ENCODE results near the gene NCKAP5. TPM values are rescaled to one million over a fixed set of nuclear protein-coding genes. Genes with fewer than 3 reads are reported as not detected.

NCKAP5 gene
- total and polyA plus RNA-seq, 9 donors, result 0.80 to 2.7 (median 2.2) TPM

DNA sequence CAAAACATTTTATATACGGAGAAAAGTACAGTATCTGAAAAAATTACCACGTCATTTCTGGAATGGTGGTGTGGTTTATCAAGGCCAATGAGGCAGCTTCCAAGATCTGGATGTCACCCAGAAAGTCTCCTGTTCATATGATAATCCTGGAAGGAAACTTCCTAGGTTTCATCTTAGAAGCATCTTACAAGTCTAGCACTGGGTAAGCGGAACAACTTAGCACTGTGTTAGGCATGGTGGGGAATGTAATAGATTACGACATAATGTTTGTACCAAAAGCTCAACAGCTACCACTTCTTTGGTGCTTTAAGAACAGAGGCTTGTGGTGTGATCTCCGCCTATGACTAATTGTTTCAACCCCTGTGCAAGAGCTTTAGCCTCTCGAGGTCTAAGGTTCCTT is 835.2 kb downstream of the NCKAP5 start:
- Histone ChIP-seq H3K27ac (no peak overlapping the region), H3K36me3 (no peaks in the 10 kb centered on the region), H3K27me3 (no peaks in the 10 kb centered on the region), H3K9me3 (no peaks in the 10 kb centered on the region), H3K4me1 (ENCODE audit: insufficient read depth) (no peaks in the 10 kb centered on the region), H3K4me3 (no peak overlapping the region)
- no peak for TF ChIP-seq POLR2A (IDR thresholded peaks at IDR 0.05)
- no peak for TF ChIP-seq EP300 (IDR thresholded peaks at IDR 0.05)
- TF ChIP-seq, protein P1, sequence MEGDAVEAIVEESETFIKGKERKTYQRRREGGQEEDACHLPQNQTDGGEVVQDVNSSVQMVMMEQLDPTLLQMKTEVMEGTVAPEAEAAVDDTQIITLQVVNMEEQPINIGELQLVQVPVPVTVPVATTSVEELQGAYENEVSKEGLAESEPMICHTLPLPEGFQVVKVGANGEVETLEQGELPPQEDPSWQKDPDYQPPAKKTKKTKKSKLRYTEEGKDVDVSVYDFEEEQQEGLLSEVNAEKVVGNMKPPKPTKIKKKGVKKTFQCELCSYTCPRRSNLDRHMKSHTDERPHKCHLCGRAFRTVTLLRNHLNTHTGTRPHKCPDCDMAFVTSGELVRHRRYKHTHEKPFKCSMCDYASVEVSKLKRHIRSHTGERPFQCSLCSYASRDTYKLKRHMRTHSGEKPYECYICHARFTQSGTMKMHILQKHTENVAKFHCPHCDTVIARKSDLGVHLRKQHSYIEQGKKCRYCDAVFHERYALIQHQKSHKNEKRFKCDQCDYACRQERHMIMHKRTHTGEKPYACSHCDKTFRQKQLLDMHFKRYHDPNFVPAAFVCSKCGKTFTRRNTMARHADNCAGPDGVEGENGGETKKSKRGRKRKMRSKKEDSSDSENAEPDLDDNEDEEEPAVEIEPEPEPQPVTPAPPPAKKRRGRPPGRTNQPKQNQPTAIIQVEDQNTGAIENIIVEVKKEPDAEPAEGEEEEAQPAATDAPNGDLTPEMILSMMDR (IDR thresholded peaks at IDR 0.05), result no peak
- intact Hi-C loops (cut with DNase I), result no loop called here
- 79 to 83% (median 82%) methylated on average over 6 of the region's 6 CpGs for WGBS, 3 donors
- no peak for DNase-seq

- no peak for DNase-seq
- intact Hi-C loops (cut with DNase I), result no loop called here
- no peaks in the 10 kb centered on the region for H3K36me3 ChIP-seq
- no peak overlapping the region for H3K27ac ChIP-seq
- TF ChIP-seq EP300 (IDR thresholded peaks at IDR 0.05) (no peak), POLR2A (IDR thresholded peaks at IDR 0.05) (no peak)
- TF ChIP-seq, protein P1 (IDR thresholded peaks at IDR 0.05), result no peak
- no peaks in the 10 kb centered on the region for H3K9me3 ChIP-seq
- 87 to 91% (median 89%) methylated on average over 6 of the region's 6 CpGs for WGBS, 3 donors
- H3K27me3 ChIP-seq, result no peaks in the 10 kb centered on the region
- H3K4me1 ChIP-seq (ENCODE audit: insufficient read depth), result no peaks in the 10 kb centered on the region
- H3K4me3 ChIP-seq, result no peak overlapping the region
Measured at GRCh38 chr2:132732694-132733093, 835.6 kb downstream of the NCKAP5 start.

- Histone ChIP-seq H3K27ac (no peak overlapping the region), H3K4me1 (ENCODE audit: insufficient read depth) (no peaks in the 10 kb centered on the region), H3K36me3 (no peaks in the 10 kb centered on the region), H3K27me3 (no peaks in the 10 kb centered on the region), H3K4me3 (no peak overlapping the region), H3K9me3 (no peaks in the 10 kb centered on the region)
- TF ChIP-seq EP300 (IDR thresholded peaks at IDR 0.05), result no peak
- TF ChIP-seq POLR2A (IDR thresholded peaks at IDR 0.05), result no peak
- TF ChIP-seq, protein P1 (IDR thresholded peaks at IDR 0.05), result no peak
- whole genome bisulfite sequencing, 3 donors, result 91 to 94% (median 92%) methylated on average over 5 of the region's 5 CpGs
- intact Hi-C loops (cut with DNase I), result no loop called here
- no peak for DNase-seq
Measured at GRCh38 chr2:132731441-132731840, 836.8 kb downstream of the NCKAP5 start.

- no peaks in the 10 kb centered on the region for H3K4me1 ChIP-seq (ENCODE audit: insufficient read depth)
- H3K36me3 ChIP-seq, result no peaks in the 10 kb centered on the region
- H3K27me3 ChIP-seq, result no peaks in the 10 kb centered on the region
- DNase-seq, result no peak
- no peak overlapping the region for H3K4me3 ChIP-seq
- intact Hi-C loops (cut with DNase I), result no loop called here
- TF ChIP-seq POLR2A (IDR thresholded peaks at IDR 0.05) (no peak), EP300 (IDR thresholded peaks at IDR 0.05) (no peak)
- TF ChIP-seq, protein P1 (IDR thresholded peaks at IDR 0.05), result no peak
- H3K9me3 ChIP-seq, result no peaks in the 10 kb centered on the region
- WGBS, 3 donors, result 91 to 95% (median 93%) methylated on average over 6 of the region's 6 CpGs
- no peak overlapping the region for H3K27ac ChIP-seq
Measured at GRCh38 chr2:132730611-132731010, 837.7 kb downstream of the NCKAP5 start.

DNA sequence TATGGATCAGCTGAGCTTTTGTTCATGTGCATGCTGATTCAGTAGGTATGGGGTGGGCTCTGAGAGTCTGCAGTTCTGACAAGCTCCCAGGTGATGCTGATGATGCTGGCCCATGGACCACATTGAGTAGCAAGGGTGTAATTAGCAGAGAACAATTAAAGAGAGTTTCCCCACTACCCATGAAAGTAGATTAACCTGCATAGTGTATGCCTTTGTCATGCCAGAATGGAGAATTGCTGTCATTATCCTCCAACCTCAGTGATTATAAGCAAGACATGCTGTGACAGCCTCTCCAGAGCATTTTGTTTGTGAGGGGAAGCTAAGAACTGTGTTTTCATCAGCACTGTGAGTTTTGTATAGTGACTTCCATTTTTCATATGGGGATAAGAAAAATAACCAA is 838.7 kb downstream of the NCKAP5 start:
- intact Hi-C loops (cut with DNase I), result no loop called here
- H3K27me3 ChIP-seq, result no peaks in the 10 kb centered on the region
- H3K9me3 ChIP-seq, result no peaks in the 10 kb centered on the region
- H3K4me3 ChIP-seq, result no peak overlapping the region
- H3K4me1 ChIP-seq (ENCODE audit: insufficient read depth), result no peaks in the 10 kb centered on the region
- no peak for DNase-seq
- no peak overlapping the region for H3K27ac ChIP-seq
- no peaks in the 10 kb centered on the region for H3K36me3 ChIP-seq
- TF ChIP-seq, protein P1 (IDR thresholded peaks at IDR 0.05), result no peak

Measured in ovary (tissue), 9 donors.